Tibial nerve (tissue), 4 donors: ENCODE data around the gene ADAM30. TPM values are rescaled to one million over a fixed set of nuclear protein-coding genes. Genes with fewer than 3 reads are reported as not detected.

Experiments used
- DNase-seq, 2 donors: peaks; one replicate each; pipeline ENCODE4 v3.0.0-alpha.2; 2019; ENCODE audit warnings: low spot score in 2 of 2
- H3K27ac ChIP-seq, 4 donors: fragments of 200-600 bp; sonication (generic) in 3 of 4; one replicate each; pipeline ENCODE4 v1.5.1; 2017 to 2019; ENCODE audit warnings: mild to moderate bottlenecking in 1 of 4
- H3K27me3 ChIP-seq, 2 donors: fragments of 200-600 bp; sonication (generic) in 1 of 2; one replicate each; pipeline versions ENCODE4 v1.5.1 to v1.6.0; 2017 to 2019
- H3K36me3 ChIP-seq, 3 donors: fragments of 200-600 bp; sonication (generic); one replicate each; pipeline ENCODE4 v1.5.1; 2018 to 2019
- H3K4me1 ChIP-seq, 4 donors: fragments of 200-600 bp; sonication (generic) in 3 of 4; one replicate each; pipeline ENCODE4 v1.5.1; 2017 to 2019
- H3K4me3 ChIP-seq, 4 donors: fragments of 200-600 bp; sonication (generic) in 3 of 4; one replicate each; pipeline ENCODE4 v1.5.1; 2017 to 2019; ENCODE audit warnings: mild to moderate bottlenecking in 1 of 4, moderate library complexity in 1 of 4
- H3K9me3 ChIP-seq, 4 donors: fragments of 200-600 bp; sonication (generic) in 3 of 4; one replicate each; pipeline ENCODE4 v1.5.1; 2017 to 2019
- CTCF ChIP-seq, 5 experiments: fragments of 200-600 bp in 3 of 5; fragments of 450-650 bp in 2 of 5; sonication (generic) in 3 of 5; IDR thresholded peaks; one replicate each; pipeline ENCODE4 v1.5.1; 2016 to 2019; ENCODE audit warnings: antibody characterized with exemption in 5 of 5, mild to moderate bottlenecking in 3 of 5, moderate library complexity in 2 of 5
- EP300 ChIP-seq, 2 donors: sonication (generic); formaldehyde crosslinking; IDR thresholded peaks; one replicate each; pipeline ENCODE4 v1.6.1; 2017; ENCODE audit warnings: antibody characterized with exemption in 2 of 2, mild to moderate bottlenecking in 1 of 2
- POLR2A ChIP-seq, 2 donors: fragments of 450-650 bp; IDR thresholded peaks; one replicate each; pipeline ENCODE4 v1.6.1; 2017; ENCODE audit warnings: antibody characterized with exemption in 2 of 2, mild to moderate bottlenecking in 2 of 2, moderate library complexity in 2 of 2
- WGBS, 2 donors: methylation state at CpG; one replicate each; pipeline ENCODE4 v1.1.5; 2018; 5-methylcytosine and 5-hydroxymethylcytosine counted together
- total RNA-seq, 4 donors: library from RNA; depleted of rRNA; stranded (reverse); fragments of >200 nt; gene quantifications; one replicate each; pipeline ENCODE4 v1.1.0, GENCODE V29; 2016

The ADAM30 gene
- total RNA-seq, 4 donors from 2014 or later: not detected

DNA sequence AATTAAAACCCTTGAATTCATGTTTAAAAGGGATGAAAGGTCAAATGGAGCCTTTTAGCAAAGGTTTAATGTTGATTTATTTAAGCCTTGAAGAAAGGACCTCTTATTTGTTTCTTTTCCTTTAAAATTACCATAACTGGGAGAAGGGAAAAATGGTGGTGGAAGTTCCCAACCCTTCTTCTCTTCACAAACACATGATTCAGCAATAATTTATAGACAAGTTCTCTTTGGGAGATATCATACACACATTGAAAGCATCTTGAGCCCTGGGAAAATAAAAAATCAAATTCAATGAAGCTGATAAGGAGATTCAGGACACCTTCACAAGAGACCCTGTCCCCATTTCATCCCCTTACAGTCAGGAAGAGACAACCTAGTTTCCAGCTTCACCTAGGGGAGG lies 8.9 kb downstream of the ADAM30 start:
- Histone ChIP-seq H3K4me1 (peaks cover 0 to 3% (median 0%) of the 10 kb centered on the region in 4 donors), H3K4me3 (no peak overlapping the region), H3K9me3 (no peaks in the 10 kb centered on the region), H3K36me3 (peaks cover 0 to 4% (median 0%) of the 10 kb centered on the region in 3 donors), H3K27me3 (no peaks in the 10 kb centered on the region), H3K27ac (no peak overlapping the region)
- TF ChIP-seq POLR2A (IDR thresholded peaks at IDR 0.05): no peak
- TF ChIP-seq CTCF (IDR thresholded peaks at IDR 0.05): no peak
- no peak for TF ChIP-seq EP300 (IDR thresholded peaks at IDR 0.05)
- no peak for DNase-seq

DNA sequence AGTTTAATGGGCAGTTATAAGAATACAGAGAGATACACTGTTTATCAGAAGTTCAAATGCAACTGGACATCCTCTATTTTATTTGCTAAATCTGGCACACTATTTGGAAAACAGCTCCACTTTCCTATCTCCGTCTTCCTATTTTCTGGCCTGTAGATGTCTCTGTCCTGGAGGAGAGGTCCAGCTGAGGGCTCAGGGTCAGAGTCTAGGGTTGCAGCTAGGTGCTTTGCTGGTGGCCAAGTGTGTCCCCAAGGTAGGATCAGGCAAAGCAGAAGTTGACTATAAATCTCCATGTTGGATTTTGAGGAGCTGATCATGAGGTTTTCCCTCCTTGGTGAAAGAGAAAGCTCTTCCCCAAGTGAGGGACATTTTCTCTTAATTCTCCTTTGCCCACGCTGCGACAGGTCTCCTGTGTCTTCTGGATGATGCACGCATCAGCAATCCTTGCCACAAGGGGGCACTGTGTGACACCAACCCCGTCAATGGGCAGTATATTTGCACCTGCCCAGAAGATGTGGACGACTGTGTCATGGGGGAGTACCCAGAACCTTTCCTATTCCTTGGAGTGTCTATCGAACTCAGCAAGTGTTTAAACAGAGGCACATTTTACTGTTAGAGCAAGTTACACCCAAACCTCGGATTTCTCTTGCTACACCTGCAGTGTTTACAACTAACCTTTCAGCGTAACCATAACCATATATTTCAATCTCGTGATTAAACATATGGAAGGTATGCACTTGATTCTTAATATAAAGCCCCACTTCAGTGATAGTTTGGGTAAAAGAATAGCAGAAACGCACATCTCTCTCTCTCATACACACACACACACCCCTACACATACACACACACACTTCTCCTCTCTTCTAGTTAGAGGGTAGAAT lies 10.2 kb downstream of the ADAM30 start:
- peak in 1 of 2 donors; percentile 59 for DNase-seq
- Histone ChIP-seq H3K4me3 (no peak overlapping the region), H3K36me3 (peaks cover 0 to 3% (median 0%) of the 10 kb centered on the region in 3 donors), H3K27me3 (no peaks in the 10 kb centered on the region), H3K9me3 (no peaks in the 10 kb centered on the region), H3K27ac (no peak overlapping the region), H3K4me1 (peaks cover 0 to 6% (median 0%) of the 10 kb centered on the region in 4 donors)
- TF ChIP-seq EP300 (IDR thresholded peaks at IDR 0.05) (no peak), CTCF (IDR thresholded peaks at IDR 0.05) (peak; percentile 39 to 56 (median 42))
- WGBS, 2 donors: 58 to 59% methylated on average over 11 of the region's 11 CpGs

DNA sequence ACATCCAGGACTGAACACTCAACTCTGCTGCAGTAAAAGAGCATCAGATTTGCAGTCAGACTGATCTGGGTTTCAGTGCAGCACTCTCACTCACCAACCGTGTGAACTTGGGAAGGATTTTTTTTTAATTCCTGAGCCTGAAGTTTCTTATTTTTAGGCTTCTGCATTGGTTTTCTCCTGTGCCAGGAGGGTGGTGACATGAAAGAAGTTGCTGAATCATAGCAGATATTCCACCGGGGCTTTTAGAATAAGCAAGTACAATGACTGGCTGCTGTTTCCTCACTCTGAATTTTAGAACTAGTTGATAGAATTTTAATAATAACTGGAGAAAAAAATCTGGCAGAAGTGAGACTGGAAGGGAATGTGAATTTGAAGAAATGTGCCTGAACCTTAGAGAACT lies 11.6 kb downstream of the ADAM30 start:
- 9 to 28% methylated on average over 2 of the region's 2 CpGs for WGBS, 2 donors

GRCh38 chr1:119883826-119884225 lies 12.5 kb downstream of the ADAM30 start:
- WGBS, 2 donors: 86 to 88% methylated on average over 3 of the region's 3 CpGs
- no peak overlapping the region for H3K4me3 ChIP-seq
- DNase-seq: no peak

More for the DNA sequence above, 11.6 kb downstream of the ADAM30 start:
- Histone ChIP-seq H3K4me1 (peaks cover 0 to 6% (median 0%) of the 10 kb centered on the region in 4 donors), H3K9me3 (no peaks in the 10 kb centered on the region), H3K36me3 (no peaks in the 10 kb centered on the region), H3K4me3 (no peak overlapping the region), H3K27me3 (no peaks in the 10 kb centered on the region), H3K27ac (no peak overlapping the region)
- TF ChIP-seq EP300 (IDR thresholded peaks at IDR 0.05): no peak
- TF ChIP-seq POLR2A (IDR thresholded peaks at IDR 0.05): no peak
- TF ChIP-seq CTCF (IDR thresholded peaks at IDR 0.05): no peak
- DNase-seq: no peak

More at GRCh38 chr1:119883826-119884225, 12.5 kb downstream of the ADAM30 start:
- H3K4me1 ChIP-seq: peaks cover 0 to 6% (median 0%) of the 10 kb centered on the region in 4 donors
- no peaks in the 10 kb centered on the region for H3K27me3 ChIP-seq
- TF ChIP-seq CTCF (IDR thresholded peaks at IDR 0.05): no peak
- no peak for TF ChIP-seq EP300 (IDR thresholded peaks at IDR 0.05)
- no peak for TF ChIP-seq POLR2A (IDR thresholded peaks at IDR 0.05)
- no peaks in the 10 kb centered on the region for H3K36me3 ChIP-seq
- H3K9me3 ChIP-seq: no peaks in the 10 kb centered on the region
- no peak overlapping the region for H3K27ac ChIP-seq
